Measurements from ENCODE around the gene MX2. TPM values are rescaled to one million over a fixed set of nuclear protein-coding genes. Genes with fewer than 3 reads are reported as not detected.

The MX2 gene
- total and polyA plus RNA-seq, 2 of the 4 experiments (the other 2 are of a cell fraction): 0.53 to 0.54 TPM

- H2BK5ac ChIP-seq (ENCODE audit: low read depth, low read length, poor library complexity, severe bottlenecking): no peak overlapping the region
- no peaks in the 10 kb centered on the region for H3K36me3 ChIP-seq (ENCODE audit: control insufficient read depth, insufficient read depth, low read length)
- WGBS, 2 experiments (ENCODE audit: extremely low coverage in 2 of 2, insufficient read length in 1 of 2): 89% methylated on average over 3 of the region's 5 CpGs; no CpG with 5 or more reads in 1 of the 2 experiments
- TF ChIP-seq CTCF (conservative IDR thresholded peaks at IDR 0.05; ENCODE audit: low read depth, low read length) (no peak; the same call in 1 of the 2 replicates), MAFK (IDR thresholded peaks at IDR 0.05; ENCODE audit: low read depth, low read length) (no peak), BHLHE40 (IDR thresholded peaks at IDR 0.05; ENCODE audit: low read depth, low read length) (no peak), FOS (IDR thresholded peaks at IDR 0.05; ENCODE audit: low read depth, low read length) (no peak), ELK1 (IDR thresholded peaks at IDR 0.05; ENCODE audit: borderline replicate concordance, low read depth, low read length) (no peak), RCOR1 (IDR thresholded peaks at IDR 0.05; ENCODE audit: insufficient replicate concordance, low read length) (no peak)
- no peak overlapping the region for H3K23ac ChIP-seq (ENCODE audit: low read depth, low read length)
- H3K27me3 ChIP-seq (ENCODE audit: control insufficient read depth, insufficient read depth, low read length): no peaks in the 10 kb centered on the region; the same call in 1 of the 2 replicates
- no peak overlapping the region for H3K14ac ChIP-seq (replicated peaks; ENCODE audit: low read depth, low read length)
- no peak overlapping the region for H4K5ac ChIP-seq (ENCODE audit: low read depth, low read length)
- H3K9ac ChIP-seq (ENCODE audit: low read depth, low read length): no peak overlapping the region
- in situ Hi-C loops (cut with MboI; ENCODE audit: low sequenced_read_pairs) (no loop called here), dilution Hi-C loops (cut with HindIII; ENCODE audit: low sequenced_read_pairs, unreplicated experiment) (no loop called here), intact Hi-C loops (cut with micrococcal nuclease) (no loop called here)
- no peak overlapping the region for H2BK15ac ChIP-seq (ENCODE audit: low read depth, low read length)
- no peak for ATAC-seq (ENCODE audit: low read depth)
- no peak overlapping the region for H3K27ac ChIP-seq (ENCODE audit: insufficient read depth, low read length)
- ChIA-PET POLR2A (ENCODE audit: unreplicated experiment) (no interaction called here), CTCF (interaction anchor here (0.6 to 1.1 kb wide), 2 partner anchors 25 to 41 kb away, joined by 3 to 4 read pairs; no protein-coding TSS in a partner anchor)
- no peak for DNase-seq
- H3K9me1 ChIP-seq (ENCODE audit: insufficient read depth, low read length): no peaks in the 10 kb centered on the region
- no peak overlapping the region for H2BK120ac ChIP-seq (ENCODE audit: low read depth, low read length)
- H3K4me2 ChIP-seq (ENCODE audit: low read depth, low read length): no peak overlapping the region
- no peak overlapping the region for H2AFZ ChIP-seq (replicated peaks; ENCODE audit: low read length, poor library complexity)
- H3K18ac ChIP-seq (ENCODE audit: low read depth, low read length): no peak overlapping the region
- no peaks in the 10 kb centered on the region for H3K9me3 ChIP-seq (ENCODE audit: control insufficient read depth, insufficient read depth, low read length)
- no peaks in the 10 kb centered on the region for H3K79me1 ChIP-seq (ENCODE audit: low read depth in 1 of 2, low read length in 2 of 2)
- no peak overlapping the region for H4K8ac ChIP-seq (ENCODE audit: low read depth in 2 of 2, low read length in 2 of 2)
- H3K4me3 ChIP-seq (ENCODE audit: insufficient read depth, low read depth, low read length): no peak overlapping the region
- H3K56ac ChIP-seq (ENCODE audit: extremely low read depth, insufficient read depth, low read length): no peak overlapping the region
- H4K91ac ChIP-seq (ENCODE audit: insufficient read depth, low read depth, low read length): no peak overlapping the region
- H3K4me1 ChIP-seq (ENCODE audit: control insufficient read depth, insufficient read depth, low read length): no peaks in the 10 kb centered on the region
- H4K20me1 ChIP-seq (ENCODE audit: insufficient read depth, low read length): no peaks in the 10 kb centered on the region
- no peak overlapping the region for H2AK5ac ChIP-seq (ENCODE audit: low read depth, low read length)
- H3K4ac ChIP-seq (ENCODE audit: low read depth, low read length): no peak overlapping the region
- no TSS peak for BruUV-seq (replicated peaks)
- H2AK9ac ChIP-seq (replicated peaks; ENCODE audit: low read depth, low read length, poor library complexity): no peak overlapping the region
- no peak overlapping the region for H2BK20ac ChIP-seq (ENCODE audit: low read depth, low read length)
Measured at GRCh38 chr21:41411449-41412089, 49.7 kb downstream of the MX2 start.
